Measurements from ENCODE around the gene NAV1.

- no peak for TF ChIP-seq EZH2phosphoT487 (IDR thresholded peaks at IDR 0.05; ENCODE audit: insufficient read depth, low read depth)
- TF ChIP-seq EZH2 (IDR thresholded peaks at IDR 0.05; ENCODE audit: insufficient read depth, poor library complexity, severe bottlenecking) = no peak
Measured at GRCh38 chr1:201555593-201555945, 16.6 kb downstream of the NAV1 start.
